Measurements from ENCODE around the gene TMEM120B.
"Not testable (repeated sequence)": the region's sequence is repeated elsewhere in the genome, so short reads cannot be mapped to it uniquely, and the experiment has no call there.

TMEM120B gene

DNA sequence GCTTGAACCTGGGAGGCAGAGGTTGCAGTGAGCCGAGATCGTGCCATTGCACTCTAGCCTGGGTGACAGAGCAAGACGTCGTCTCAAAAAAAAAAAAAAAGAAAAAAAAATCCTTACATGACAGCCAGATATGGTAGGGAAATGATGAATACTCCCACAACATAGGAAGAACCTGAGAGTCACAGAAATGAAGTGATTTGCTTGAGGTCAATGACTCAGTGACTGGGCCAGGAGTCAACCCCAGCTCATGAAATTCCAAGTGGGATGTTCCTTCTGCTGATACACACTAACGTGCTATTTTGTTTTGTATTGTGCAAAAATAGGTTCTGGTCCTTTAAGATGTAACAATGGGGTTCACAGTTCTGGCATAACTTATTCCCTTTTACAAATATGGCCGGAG is 71.9 kb downstream of the TMEM120B start:
- TF ChIP-seq, protein P1, sequence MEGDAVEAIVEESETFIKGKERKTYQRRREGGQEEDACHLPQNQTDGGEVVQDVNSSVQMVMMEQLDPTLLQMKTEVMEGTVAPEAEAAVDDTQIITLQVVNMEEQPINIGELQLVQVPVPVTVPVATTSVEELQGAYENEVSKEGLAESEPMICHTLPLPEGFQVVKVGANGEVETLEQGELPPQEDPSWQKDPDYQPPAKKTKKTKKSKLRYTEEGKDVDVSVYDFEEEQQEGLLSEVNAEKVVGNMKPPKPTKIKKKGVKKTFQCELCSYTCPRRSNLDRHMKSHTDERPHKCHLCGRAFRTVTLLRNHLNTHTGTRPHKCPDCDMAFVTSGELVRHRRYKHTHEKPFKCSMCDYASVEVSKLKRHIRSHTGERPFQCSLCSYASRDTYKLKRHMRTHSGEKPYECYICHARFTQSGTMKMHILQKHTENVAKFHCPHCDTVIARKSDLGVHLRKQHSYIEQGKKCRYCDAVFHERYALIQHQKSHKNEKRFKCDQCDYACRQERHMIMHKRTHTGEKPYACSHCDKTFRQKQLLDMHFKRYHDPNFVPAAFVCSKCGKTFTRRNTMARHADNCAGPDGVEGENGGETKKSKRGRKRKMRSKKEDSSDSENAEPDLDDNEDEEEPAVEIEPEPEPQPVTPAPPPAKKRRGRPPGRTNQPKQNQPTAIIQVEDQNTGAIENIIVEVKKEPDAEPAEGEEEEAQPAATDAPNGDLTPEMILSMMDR (IDR thresholded peaks at IDR 0.05; ENCODE audit: borderline replicate concordance, control extremely low read depth, extremely low read depth, insufficient read depth, missing control alignments), result no peak
- DNase-seq (ENCODE audit: low spot score), result no peak
- in situ Hi-C loops (cut with MboI; ENCODE audit: low sequenced_read_pairs, unreplicated experiment), result no loop called here

DNA sequence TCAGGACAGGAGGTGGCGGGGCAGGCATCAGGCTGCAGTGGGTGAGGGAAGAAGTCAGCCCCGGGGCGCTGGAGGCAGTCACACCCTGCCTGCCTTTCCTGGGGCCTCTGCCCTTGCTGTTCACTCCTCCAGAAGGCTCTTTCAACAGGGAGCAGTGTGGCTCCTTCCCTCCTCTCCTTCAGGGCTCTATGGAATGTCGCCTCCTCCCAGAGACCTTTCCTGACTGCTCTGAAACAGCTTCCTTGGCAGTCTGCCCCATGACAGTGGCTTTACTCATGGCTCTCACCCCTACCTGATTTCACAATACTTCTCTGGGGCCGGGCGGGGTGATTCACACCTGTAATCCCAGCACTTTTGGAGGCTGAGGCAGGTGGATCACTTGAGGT is 73.9 kb downstream of the TMEM120B start:
- in situ Hi-C loops (cut with MboI; ENCODE audit: low sequenced_read_pairs, unreplicated experiment), result no loop called here
- TF ChIP-seq, protein P1 (IDR thresholded peaks at IDR 0.05; ENCODE audit: borderline replicate concordance, control extremely low read depth, extremely low read depth, insufficient read depth, missing control alignments), result no peak
- no peak for DNase-seq (ENCODE audit: low spot score)

DNA sequence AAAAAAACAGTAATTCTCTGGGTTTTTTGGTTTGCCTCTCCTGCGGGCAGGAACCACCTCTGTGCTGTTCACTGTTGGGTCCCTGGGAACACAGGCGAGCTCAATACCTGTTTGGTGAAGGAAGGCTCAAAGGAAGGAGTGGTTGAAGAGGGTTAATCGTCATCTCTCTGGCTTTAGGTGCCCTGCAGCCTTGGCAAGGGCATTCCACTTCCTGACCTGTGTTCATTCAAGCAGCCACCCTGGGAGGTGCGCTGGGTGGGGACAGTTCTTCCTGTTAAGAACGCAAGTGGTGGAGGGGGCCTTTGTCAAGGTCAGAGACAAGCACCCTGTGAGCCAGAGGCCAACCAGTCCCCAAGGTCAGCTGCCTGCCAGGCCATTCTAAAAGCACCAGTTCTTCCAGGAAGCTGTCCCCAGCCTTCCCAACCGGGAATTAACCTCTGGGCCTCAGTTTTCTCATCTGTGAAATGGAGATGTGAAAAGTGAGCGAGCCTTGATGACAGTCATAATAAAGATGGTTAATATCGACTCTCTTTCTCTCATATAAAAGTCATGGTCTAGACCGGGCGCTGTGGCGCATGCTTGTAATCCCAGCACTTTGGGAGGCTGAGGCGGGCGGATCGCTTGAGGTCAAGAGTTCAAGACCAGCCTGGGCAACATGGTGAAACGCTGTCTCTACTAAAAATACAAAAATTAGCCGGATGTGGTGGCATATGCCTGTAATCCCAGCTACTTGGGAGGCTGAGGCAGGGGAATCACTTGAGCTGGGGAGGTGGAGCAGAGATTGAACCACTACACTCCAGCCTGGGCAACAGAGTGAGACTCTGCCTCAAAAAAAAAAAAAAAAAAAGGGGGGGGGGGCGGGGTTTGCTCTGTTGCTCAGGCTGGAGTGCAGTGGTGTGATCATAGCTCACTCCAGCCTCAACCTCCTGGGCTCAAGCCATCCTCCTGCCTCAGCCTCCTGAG is 74.8 kb downstream of the TMEM120B start:
- in situ Hi-C loops (cut with MboI; ENCODE audit: low sequenced_read_pairs, unreplicated experiment), result no loop called here
- TF ChIP-seq, protein P1 (IDR thresholded peaks at IDR 0.05; ENCODE audit: borderline replicate concordance, control extremely low read depth, extremely low read depth, insufficient read depth, missing control alignments), result no peak
- DNase-seq (ENCODE audit: low spot score), result no peak

DNA sequence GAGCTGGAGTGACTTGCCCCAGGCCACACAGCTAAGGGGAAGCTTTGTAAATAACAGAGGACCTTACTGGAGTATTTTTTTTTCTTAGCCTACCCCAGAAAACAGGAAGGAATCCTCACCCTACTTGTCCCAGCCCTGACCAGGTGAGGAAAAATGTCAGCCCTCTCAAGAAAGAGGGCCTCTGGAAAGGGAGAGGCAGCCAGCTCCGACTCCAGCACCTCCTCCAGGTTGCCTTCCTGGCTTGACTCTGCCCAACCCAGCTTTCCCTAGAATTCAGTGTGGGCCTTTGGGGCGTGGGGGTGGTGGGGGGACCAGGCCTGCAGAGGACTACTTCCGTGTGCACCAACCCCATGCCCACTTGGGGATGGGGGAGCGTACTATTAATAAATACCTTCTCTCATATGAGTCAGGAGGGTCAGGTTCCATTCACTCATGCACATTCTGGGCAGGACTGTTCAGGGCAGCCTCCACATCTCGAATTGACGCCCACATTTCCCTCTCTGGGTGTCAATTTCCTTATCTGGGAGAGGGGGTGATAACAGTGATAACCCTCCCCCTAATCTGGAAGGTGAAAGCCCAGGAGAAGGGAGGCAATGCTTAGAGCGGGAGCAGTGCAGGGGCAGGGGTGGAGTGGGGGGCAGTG is 75.7 kb downstream of the TMEM120B start:
- DNase-seq (ENCODE audit: low spot score), result no peak
- in situ Hi-C loops (cut with MboI; ENCODE audit: low sequenced_read_pairs, unreplicated experiment), result no loop called here
- TF ChIP-seq, protein P1 (IDR thresholded peaks at IDR 0.05; ENCODE audit: borderline replicate concordance, control extremely low read depth, extremely low read depth, insufficient read depth, missing control alignments), result no peak

DNA sequence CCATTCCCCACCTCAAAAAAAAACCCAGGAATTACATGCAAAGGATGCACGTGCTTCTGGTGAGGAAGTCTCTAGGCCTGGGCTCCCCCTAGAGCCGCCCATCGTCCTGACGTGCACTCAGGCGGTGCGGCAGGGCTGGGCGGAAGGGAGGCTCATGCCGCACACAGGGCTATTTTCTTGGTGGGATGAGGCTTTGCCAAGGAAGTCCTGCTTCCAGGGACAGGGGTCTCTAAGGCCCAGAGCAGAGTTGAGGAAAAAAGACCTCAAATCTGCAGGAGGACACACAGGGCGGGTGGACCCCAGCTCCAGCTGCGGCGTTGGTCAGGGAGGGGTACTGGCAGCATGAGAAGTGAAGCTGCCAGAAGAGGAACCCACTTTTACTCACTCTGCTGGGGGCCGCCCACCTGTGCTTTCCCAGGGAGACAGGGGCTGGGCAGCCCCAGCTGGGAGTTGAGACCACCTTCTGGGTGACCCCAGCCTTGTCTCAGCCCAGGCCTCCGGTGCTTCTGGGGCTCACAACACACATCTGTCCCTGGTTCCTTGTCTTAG is 76.8 kb downstream of the TMEM120B start:
- TF ChIP-seq, protein P1 (IDR thresholded peaks at IDR 0.05; ENCODE audit: borderline replicate concordance, control extremely low read depth, extremely low read depth, insufficient read depth, missing control alignments), result peak; percentile 22
- in situ Hi-C loops (cut with MboI; ENCODE audit: low sequenced_read_pairs, unreplicated experiment), result no loop called here
- DNase-seq (ENCODE audit: low spot score), result no peak

DNA sequence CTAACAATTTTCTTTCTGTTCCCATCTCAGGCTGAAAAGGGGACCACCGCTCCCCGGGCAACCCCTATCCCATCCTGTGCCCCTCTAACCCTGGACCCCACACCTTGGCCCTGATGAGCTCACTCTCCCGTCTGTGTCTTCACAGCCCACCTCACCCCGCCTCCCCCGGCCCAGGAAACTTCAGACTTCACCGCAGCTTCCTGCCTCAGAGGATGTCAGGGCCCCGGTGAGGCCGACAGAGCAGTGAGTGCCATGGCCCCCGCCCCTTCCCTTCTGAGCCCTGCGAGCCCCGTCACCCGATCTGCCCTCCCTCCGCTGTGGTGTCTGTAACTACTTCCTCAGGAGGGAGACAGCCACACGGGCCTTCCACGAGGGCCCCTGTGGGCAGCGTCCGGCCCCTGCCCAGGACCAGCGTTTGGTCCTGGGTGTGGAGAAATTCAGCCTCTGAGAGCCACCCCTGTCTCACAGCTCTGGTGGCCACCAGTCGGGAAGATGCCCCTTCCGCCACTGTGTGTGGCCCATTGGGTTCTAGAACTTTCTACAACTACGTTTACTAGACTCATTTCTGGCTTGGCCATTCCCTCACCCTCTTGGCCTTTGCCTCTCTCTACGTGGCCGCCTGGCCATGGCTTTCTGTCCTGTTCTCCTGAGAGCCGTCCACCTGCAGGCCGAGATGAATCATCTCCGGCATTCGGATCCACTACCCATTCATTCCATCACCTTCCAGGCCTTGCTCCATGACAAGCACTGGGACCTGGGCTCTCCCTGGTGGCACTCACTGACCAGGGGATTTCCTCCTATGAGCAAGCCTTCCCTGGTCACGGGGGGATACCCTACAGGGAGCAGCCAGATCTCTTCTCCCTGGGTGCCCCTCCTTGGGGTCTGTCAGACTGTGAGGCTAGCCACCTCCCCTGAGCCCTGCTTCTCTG is 77.5 kb downstream of the TMEM120B start:
- in situ Hi-C loops (cut with MboI; ENCODE audit: low sequenced_read_pairs, unreplicated experiment), result no loop called here
- TF ChIP-seq, protein P1 (IDR thresholded peaks at IDR 0.05; ENCODE audit: borderline replicate concordance, control extremely low read depth, extremely low read depth, insufficient read depth, missing control alignments), result no peak
- peak; percentile 87 for DNase-seq (ENCODE audit: low spot score)

DNA sequence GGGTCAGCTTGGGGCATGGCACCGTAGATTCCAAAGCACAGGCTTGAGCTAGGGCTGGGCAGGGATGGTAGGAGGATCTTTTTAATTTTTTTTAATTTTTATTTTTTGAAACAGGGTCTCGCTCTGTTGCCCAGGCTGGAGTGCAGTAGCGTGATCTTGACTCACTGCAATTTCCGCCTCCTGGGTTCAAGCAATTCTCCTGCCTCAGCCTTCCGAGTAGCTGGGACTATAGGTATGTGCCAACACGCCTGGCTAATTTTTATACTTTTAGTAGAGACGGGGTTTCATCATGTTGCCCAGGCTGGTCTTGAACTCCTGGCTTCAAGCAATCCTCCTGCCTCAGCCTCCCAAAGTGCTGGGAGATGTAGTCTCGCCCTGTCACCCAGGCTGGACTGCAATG is 78.2 kb downstream of the TMEM120B start:
- in situ Hi-C loops (cut with MboI; ENCODE audit: low sequenced_read_pairs, unreplicated experiment), result not testable (repeated sequence)

More for the DNA sequence above, 78.2 kb downstream of the TMEM120B start:
- not testable (repeated sequence) for DNase-seq (ENCODE audit: low spot score)

Data from GM13976 (cell line).